SK-N-SH treated with all-trans-retinoic acid at 6 μM for 48 hours (cell line): Measurements from ENCODE around the gene TFAP2A.

Experiments
- ATAC-seq: fragments of 200-7000 bp; cut with Tn5 transposase; 3 replicates; pipeline ENCODE4 v1.9.1; 2020; ENCODE audit warnings: mild to moderate bottlenecking, moderate library complexity
- ARNTL ChIP-seq: fragments of 450-650 bp; formaldehyde crosslinking; IDR thresholded peaks from 2 replicates; pipeline ENCODE4 v1.5.0; 2020; ENCODE audit warnings: low read depth, mild to moderate bottlenecking, moderate library complexity, borderline replicate concordance
- CREB5 ChIP-seq: fragments of 250-450 bp; sonication (Bioruptor Pico); IDR thresholded peaks from 2 replicates; pipeline ENCODE4 v1.5.1; 2020; ENCODE audit warnings: low read depth, mild to moderate bottlenecking, moderate library complexity
- CSDC2 ChIP-seq: fragments of 250-450 bp; sonication (Bioruptor Pico); IDR thresholded peaks from 2 replicates; pipeline ENCODE4 v1.5.0; 2020; ENCODE audit warnings: mild to moderate bottlenecking, moderate library complexity
- CSRNP3 ChIP-seq: fragments of 250-450 bp; sonication (Bioruptor Pico); IDR thresholded peaks from 2 replicates; pipeline ENCODE4 v1.5.1; 2021; ENCODE audit warnings: mild to moderate bottlenecking, moderate library complexity
- ESRRG ChIP-seq: fragments of 250-450 bp; sonication (Bioruptor Pico); IDR thresholded peaks from 2 replicates; pipeline ENCODE4 v1.6.1; 2021; ENCODE audit warnings: mild to moderate bottlenecking
- GLIS3 ChIP-seq: fragments of 250-450 bp; sonication (Bioruptor Pico); IDR thresholded peaks from 2 replicates; pipeline ENCODE4 v1.5.0; 2020; ENCODE audit warnings: mild to moderate bottlenecking, moderate library complexity
- ISL1 ChIP-seq: fragments of 250-450 bp; sonication (Bioruptor Pico); IDR thresholded peaks from 2 replicates; pipeline ENCODE4 v2.1.2; 2022; ENCODE audit warnings: mild to moderate bottlenecking, moderate library complexity
- OSR1 ChIP-seq: fragments of 250-450 bp; sonication (Bioruptor Pico); IDR thresholded peaks from 2 replicates; pipeline ENCODE4 v1.8.0; 2022; ENCODE audit warnings: moderate library complexity, mild to moderate bottlenecking, inconsistent platforms
- PATZ1 ChIP-seq: fragments of 250-450 bp; sonication (Bioruptor Pico); IDR thresholded peaks from 2 replicates; pipeline ENCODE4 v1.8.0; 2020; ENCODE audit warnings: mild to moderate bottlenecking, moderate library complexity, borderline replicate concordance
- POU6F1 ChIP-seq: fragments of 250-450 bp; sonication (Bioruptor Pico); IDR thresholded peaks from 2 replicates; pipeline ENCODE4 v1.8.0; 2021; ENCODE audit warnings: low read depth, mild to moderate bottlenecking, moderate library complexity, borderline replicate concordance
- PPARA ChIP-seq: fragments of 250-450 bp; sonication (Bioruptor Pico); IDR thresholded peaks from 2 replicates; pipeline ENCODE4 v1.5.0; 2020; ENCODE audit warnings: mild to moderate bottlenecking, borderline replicate concordance
- RARB ChIP-seq: fragments of 250-450 bp; sonication (Bioruptor Pico); IDR thresholded peaks from 2 replicates; pipeline ENCODE4 v1.8.0; 2021; ENCODE audit warnings: mild to moderate bottlenecking, moderate library complexity
- SNAI2 ChIP-seq: fragments of 250-450 bp; sonication (Bioruptor Pico); IDR thresholded peaks from 2 replicates; pipeline ENCODE4 v1.5.0; 2020; ENCODE audit warnings: mild to moderate bottlenecking, moderate library complexity
- TCF4 ChIP-seq: fragments of 250-450 bp; sonication (Bioruptor Pico); IDR thresholded peaks from 2 replicates; pipeline ENCODE4 v1.8.0; 2021; ENCODE audit warnings: mild to moderate bottlenecking, moderate library complexity, borderline replicate concordance
- TOX ChIP-seq: fragments of 250-450 bp; sonication (Bioruptor Pico); IDR thresholded peaks from 2 replicates; pipeline ENCODE4 v1.8.0; 2021; ENCODE audit warnings: mild to moderate bottlenecking, moderate library complexity, borderline replicate concordance
- TSHZ2 ChIP-seq: fragments of 250-450 bp; sonication (Bioruptor Pico); IDR thresholded peaks from 2 replicates; pipeline ENCODE4 v1.5.0; 2020; ENCODE audit warnings: mild to moderate bottlenecking, moderate library complexity
- ZC3H10 ChIP-seq: fragments of 250-450 bp; sonication (Bioruptor Pico); IDR thresholded peaks from 2 replicates; pipeline ENCODE4 v1.5.1; 2021; ENCODE audit warnings: mild to moderate bottlenecking, moderate library complexity
- ZFP30 ChIP-seq: fragments of 450-650 bp; formaldehyde crosslinking; IDR thresholded peaks from 2 replicates; pipeline ENCODE4 v1.5.0; 2022; ENCODE audit warnings: mild to moderate bottlenecking, moderate library complexity
- ZNF565 ChIP-seq: fragments of 450-650 bp; formaldehyde crosslinking; conservative IDR thresholded peaks from 2 replicates; pipeline ENCODE4 v1.5.0; 2020; ENCODE audit warnings: low read depth, mild to moderate bottlenecking, moderate library complexity
- ZNF70 ChIP-seq: fragments of 450-650 bp; formaldehyde crosslinking; IDR thresholded peaks from 2 replicates; pipeline ENCODE4 v1.5.0; 2020; ENCODE audit warnings: mild to moderate bottlenecking, moderate library complexity
- ZNF8 ChIP-seq: fragments of 450-650 bp; formaldehyde crosslinking; IDR thresholded peaks from 2 replicates; pipeline ENCODE4 v1.5.0; 2020; ENCODE audit warnings: mild to moderate bottlenecking, moderate library complexity

TFAP2A gene

GRCh38 chr6:10441655-10442009 is 26.8 kb upstream of the TFAP2A start:
- TF ChIP-seq OSR1 (CRISPR knock-in tag) (no peak), CSRNP3 (CRISPR knock-in tag) (no peak), PATZ1 (CRISPR knock-in tag) (no peak), GLIS3 (CRISPR knock-in tag) (no peak), TOX (CRISPR knock-in tag) (no peak), ZFP30 (CRISPR knock-in tag) (no peak), ZNF70 (CRISPR knock-in tag) (no peak), ZC3H10 (CRISPR knock-in tag) (no peak), ESRRG (no peak), RARB (no peak), SNAI2 (CRISPR knock-in tag) (no peak), ZNF565 (CRISPR knock-in tag) (no peak), PPARA (CRISPR knock-in tag) (no peak), ISL1 (CRISPR knock-in tag) (no peak), POU6F1 (no peak)
- ATAC-seq: no peak

- TF ChIP-seq ISL1 (CRISPR knock-in tag) (no peak), PATZ1 (CRISPR knock-in tag) (no peak), RARB (no peak), POU6F1 (no peak), ARNTL (no peak), ZNF8 (no peak), CSDC2 (CRISPR knock-in tag) (no peak)
- peak; percentile 84 for ATAC-seq
Observed at GRCh38 chr6:10441004-10441654, 26.3 kb upstream of the TFAP2A start.

- ATAC-seq: no peak
- no peak for TF ChIP-seq ESRRG
- TF ChIP-seq TCF4 (CRISPR knock-in tag): no peak
- no peak for TF ChIP-seq TSHZ2
- TF ChIP-seq ZFP30 (CRISPR knock-in tag): no peak
- TF ChIP-seq ZC3H10 (CRISPR knock-in tag): no peak
- TF ChIP-seq CSRNP3 (CRISPR knock-in tag): no peak
- no peak for TF ChIP-seq SNAI2 (CRISPR knock-in tag)
- no peak for TF ChIP-seq ARNTL
- TF ChIP-seq ZNF70 (CRISPR knock-in tag): no peak
- no peak for TF ChIP-seq OSR1 (CRISPR knock-in tag)
- no peak for TF ChIP-seq CREB5 (CRISPR knock-in tag)
- TF ChIP-seq TOX (CRISPR knock-in tag): no peak
Observed at GRCh38 chr6:10437891-10438290, 23.0 kb upstream of the TFAP2A start.
